HCEC 1CT (cell line): ENCODE results near the gene CD247.
A peak's percentile ranks its signal among the peaks of the same experiment; 100 is the strongest.

Source experiments
- DNase-seq: peaks from one replicate; pipeline ENCODE4 v3.0.0-alpha.2; 2017

CD247 gene

DNA sequence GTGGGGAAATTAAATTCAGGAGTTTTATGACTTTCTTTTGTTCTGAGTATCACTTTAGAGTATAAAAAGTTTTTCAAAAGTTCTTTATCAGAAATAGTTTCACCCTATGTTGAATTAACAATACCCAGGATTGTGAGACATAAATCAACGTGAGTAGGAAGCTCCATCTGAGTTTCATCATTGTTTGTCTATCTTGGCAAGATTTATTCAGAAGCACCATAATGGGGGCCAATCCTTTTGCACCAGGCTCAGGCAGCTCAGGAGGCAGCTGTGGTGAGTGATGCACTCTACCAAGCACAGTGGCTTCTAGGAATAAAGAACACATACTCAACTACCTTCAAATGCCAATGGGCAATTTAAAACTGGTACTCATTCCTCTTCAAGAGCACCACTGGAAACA is 23.3 kb upstream of the CD247 start:
- DNase-seq, result no peak

DNA sequence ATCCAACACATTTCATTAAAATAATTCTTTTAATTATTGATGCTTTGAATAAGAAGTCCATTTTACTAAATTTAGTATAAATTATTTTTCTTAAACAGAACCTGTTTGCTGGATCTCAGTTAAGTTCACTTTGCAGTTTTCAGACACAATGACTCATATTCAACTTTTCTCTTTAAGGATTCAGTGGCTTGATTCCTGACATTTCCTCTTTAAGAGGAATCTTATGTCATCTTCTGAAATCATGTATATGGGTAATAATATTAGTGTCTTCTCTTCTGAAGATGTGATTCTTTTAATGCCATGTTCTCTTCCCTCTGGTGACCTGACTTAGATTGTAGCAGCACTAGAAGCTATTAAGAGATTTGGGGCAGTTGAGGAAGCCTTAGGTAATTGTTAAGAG is 22.7 kb upstream of the CD247 start:
- DNase-seq, result no peak

DNA sequence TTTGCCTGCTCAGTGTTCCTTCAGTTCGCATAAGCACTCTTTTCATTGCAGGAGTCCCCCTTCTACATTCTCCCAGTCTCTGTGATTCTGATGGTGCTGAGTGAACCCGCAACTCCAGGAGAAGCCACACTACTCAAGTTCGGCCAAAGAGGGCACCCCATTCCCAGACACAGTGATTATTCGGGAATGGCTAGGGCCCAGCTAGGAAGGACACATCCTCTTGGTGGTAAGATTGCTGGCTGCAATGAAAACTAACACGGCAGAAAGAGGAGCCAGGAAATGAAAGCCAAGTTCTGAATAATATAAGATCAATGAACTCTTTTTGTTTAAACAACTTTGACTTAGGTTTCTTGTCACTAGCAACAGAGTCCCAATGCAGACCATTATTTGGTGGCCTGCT is 20.3 kb upstream of the CD247 start:
- DNase-seq, result peak; percentile 53

DNA sequence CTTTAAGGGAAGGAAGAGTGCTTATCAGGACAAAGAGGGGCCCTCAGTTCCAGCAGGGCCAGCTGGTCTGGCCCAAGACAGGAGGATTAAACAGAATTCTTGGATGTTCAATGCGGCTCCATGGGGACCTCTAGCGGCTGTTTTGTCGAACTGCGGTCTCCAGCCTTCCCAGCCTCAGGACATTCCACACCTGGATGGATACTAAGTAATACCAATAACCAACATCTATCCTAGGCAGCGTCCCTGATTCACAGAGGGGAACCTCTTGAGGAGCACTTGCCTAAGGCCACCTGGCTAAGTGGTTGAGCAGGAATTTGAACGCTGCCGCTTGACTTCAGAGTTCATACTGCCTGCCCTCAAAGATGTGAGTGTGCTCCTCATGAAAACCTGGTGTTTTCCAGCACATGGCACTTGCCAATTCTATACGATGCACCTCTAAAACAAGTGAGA is 15.5 kb upstream of the CD247 start:
- peak; percentile 28 for DNase-seq

DNA sequence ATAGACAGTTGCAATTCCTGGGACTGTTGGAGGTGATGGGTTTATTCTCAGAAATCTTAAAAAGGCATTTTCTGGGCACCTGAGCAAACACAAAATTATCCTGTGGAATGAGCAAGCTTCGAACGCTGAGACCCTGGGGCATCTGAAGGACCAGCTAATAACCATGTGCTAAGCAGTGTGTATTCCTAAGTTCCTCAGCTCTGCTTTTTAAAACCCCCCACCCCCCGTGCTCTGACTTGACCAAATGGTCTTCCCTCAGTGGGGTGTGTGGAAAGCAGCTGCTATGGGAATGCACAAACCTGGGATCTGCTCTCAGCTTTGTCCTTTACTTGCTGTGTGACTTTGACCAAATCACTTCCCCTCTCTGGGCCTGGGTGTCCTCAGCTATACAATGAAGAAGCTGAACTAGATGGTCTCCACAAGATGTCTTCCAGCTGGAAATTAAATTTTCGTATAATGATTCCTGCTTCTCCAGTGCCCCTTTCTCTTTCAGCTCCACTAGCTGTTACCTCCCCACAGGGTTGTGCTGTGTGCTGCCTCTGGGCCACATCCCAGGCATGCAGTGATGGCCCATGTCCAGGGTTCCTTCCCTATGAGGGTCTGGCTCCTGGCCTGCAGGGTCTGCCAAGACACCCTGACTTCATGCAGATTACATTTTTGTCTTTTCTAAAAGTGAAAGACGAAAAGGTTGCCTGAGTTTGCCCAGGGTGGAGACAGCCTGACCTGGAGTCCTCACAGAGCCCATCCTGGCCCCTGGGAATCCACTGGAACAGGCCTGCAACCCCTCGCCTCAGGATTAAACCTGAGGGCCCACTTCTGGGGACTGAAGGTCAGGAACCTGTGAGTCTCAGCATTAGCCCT is 14.9 kb upstream of the CD247 start:
- DNase-seq, result no peak

DNA sequence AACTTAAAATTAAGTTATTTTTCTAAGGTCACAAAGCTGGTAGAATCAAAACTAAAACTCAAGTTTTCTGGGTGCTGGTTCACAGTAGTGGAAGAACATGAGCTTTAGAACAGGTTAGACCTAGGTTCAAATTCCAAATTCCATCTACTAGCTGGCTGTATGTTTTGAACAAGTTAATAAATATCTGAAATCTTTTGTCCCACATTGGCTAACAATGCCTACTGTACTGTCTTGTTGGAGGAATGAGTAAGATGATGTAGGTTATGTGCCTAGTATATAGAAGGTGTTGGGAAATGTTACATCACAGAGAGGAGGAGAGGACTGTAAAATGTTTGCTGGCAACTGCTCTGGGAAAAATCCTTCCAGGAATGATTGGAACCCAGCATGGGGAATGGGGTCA is 14.0 kb upstream of the CD247 start:
- no peak for DNase-seq

DNA sequence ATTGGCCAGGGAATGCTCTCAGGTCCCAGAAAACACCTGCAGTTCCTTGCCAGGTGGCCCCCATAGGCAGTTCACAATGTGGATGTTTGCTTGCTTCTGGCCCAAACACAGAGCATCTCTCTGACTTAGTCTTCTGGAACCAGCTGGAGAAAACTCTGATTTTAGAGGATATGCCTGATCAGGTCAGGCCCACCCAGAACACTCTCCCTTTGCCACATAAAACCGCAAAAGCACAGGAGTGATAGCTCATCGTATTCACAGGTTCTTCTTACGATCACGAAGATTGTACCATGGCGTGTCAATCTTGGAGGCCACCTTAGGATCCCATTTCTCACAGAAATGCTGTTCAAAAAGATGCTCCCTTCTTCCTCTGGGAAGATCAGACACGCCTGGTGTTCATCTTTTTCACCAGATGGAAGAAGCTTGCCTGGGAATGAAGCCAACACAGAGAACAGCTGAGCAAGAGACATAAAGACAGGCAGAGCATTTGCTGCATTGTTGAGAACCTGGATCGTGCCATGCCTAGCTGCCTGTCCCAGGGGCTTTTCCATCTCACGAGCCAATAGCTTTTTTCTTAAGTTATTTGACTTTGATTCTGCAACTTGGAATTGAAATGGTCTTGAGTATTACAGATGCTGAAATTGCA is 11.6 kb upstream of the CD247 start:
- DNase-seq, result no peak

DNA sequence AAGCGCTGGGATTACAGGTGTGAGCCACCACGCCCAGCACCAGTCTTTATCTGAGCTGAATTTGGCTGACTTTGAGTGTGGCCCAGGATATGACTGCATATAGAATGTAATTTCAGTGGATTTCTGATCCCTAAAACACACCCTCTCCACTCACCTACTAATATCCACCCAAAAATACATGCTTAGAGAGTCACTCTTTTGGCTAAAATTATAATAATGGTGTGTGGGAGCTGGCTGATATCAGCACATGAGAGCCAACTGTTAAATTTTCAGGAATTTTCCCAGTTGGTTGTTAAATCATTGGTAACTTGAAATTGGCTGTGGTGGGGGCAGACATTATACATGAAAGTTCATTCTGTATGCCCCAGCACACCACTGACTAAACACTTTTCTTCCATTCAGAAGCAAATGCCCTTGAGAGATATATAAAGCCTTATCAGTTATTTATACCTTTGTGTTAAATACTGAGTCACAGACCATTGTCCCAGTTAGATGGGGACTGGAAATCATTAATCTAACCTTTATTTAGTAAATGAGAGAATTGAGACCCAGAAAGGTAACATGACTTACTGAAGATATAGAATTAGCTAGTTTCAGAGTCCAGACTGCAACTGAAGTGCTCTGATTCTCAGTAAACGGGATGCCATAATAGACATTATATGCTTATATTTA is 9.9 kb upstream of the CD247 start:
- no peak for DNase-seq

DNA sequence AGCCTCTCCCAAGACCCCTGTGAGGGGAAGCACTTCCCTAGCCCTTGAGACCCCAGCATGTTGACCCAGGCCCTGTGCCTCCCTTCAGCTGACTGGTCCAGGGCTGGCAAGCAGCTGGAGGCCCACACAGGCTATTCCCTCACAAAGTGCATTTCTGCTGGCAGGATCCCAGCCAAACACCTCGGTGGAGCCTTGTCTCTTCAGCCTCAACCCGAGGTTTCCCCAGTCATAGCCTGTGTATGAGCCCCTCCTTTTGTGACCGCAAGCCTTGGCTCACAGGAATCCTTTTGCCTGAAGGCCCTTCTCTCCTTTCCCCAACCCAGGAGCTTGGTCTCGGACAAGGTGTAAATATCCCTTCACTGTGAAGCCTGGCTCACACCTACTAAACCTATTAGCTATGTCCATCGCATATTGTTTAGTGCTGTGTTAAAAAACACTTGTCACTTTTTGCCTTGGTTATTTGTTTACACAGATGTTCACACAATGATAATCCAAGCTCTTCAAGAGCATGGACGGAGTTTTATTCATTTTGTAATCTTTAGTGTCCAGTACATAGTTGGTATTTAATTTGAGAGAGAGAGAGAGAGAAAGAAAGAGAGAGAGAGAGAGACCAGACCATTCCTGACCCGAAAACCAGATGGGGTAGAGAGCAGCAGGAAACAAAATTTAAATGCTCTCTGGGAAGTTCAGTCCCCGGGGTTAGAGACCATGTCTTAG is 8.5 kb upstream of the CD247 start:
- DNase-seq, result no peak

DNA sequence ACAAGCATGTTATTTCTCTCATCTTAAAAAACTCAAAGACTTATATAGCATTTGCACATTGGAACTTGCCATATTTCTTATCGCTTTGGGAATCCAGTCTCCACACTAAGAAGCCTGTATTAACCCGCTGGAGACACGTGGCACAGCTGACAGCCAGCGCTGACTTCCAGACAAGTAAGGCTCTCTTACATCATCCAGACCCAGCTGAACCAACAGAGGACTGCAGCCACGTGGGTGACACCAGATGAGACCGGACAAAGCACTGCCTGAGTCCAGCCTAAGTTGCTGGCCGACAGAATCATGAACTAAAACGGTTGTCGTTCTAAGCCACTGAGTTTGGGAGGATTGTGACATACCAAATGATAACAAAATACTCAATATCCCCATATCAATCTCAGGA is 6.3 kb upstream of the CD247 start:
- DNase-seq, result no peak

DNA sequence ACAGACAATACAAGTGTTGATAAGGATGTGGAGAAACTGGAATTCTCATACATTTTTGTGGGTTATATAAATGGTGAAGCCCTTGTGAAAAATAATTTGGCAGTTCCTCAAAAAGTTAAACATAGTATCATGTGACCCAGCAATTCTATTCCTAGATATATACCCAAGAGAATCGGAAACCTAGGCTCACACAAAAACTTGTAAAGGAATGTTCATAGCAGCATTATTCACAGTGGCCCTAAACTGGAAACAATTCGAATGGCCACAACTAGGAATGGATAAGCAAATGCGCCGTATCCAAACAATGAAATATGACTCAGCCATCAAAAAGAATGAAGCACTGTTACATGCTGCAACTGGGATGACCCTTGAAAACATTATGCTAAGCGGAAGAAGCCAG is 3.9 kb upstream of the CD247 start:
- DNase-seq, result no peak

DNA sequence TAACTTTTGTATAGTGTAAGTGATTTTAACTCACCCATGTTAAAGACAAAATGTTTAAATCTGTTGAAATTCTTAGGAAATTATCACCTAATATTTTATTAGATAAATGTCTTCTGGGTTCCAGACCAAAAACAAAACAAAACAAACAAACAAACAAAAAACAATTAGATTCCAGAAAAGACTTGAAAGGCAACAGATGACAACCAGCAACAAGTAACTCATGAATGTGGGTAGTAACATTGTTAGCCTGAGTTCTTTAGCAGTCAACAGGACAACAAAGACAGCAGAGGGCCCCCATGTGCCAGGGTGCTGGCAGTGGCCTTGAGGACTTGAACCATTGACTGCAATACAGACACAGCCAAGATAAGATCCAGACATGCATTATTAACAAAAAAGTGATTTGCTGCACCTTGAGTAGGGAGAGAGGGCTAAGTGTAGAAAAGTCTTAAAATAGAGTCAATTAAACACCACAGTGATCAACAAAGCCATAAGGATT is 2.4 kb upstream of the CD247 start:
- DNase-seq, result no peak

DNA sequence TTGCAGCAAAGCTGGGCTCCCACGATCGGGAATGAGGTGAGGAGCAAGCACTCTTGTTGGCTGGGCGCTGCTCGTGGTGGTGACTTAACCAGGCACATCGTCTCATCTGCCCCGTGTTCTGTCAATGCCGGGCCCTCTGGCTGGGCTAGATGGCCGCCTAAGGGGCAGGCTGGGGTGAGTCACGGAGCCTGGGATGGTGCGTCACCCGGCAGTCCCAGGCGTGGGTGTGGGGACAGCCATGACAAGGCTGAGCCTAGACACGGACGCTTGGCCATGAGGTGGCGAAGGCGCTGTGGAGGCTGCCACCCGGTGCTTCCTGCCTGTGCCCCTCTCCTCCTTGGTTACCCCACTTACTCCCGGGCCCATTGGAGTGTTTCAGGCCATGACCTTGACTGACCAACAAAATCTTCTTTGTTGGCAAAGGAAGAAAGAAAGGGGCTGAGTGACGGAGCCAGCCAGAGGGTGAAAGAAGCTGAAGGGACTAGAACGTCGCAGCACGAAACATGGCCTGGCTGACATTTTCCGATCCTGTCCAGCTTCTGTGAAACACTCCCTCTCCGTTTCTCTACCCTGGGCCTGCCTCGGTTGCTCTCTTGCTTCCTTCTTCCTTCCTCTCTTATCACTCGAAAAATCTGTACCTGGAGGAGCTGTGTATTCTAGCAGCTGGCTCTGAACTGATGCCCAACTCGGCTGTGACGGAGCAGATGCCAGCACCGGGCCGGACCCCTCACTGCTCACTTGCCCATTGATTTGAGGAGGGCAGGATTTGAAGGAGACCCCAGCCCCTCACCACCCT is 596 bp downstream of the CD247 start:
- no peak for DNase-seq

DNA sequence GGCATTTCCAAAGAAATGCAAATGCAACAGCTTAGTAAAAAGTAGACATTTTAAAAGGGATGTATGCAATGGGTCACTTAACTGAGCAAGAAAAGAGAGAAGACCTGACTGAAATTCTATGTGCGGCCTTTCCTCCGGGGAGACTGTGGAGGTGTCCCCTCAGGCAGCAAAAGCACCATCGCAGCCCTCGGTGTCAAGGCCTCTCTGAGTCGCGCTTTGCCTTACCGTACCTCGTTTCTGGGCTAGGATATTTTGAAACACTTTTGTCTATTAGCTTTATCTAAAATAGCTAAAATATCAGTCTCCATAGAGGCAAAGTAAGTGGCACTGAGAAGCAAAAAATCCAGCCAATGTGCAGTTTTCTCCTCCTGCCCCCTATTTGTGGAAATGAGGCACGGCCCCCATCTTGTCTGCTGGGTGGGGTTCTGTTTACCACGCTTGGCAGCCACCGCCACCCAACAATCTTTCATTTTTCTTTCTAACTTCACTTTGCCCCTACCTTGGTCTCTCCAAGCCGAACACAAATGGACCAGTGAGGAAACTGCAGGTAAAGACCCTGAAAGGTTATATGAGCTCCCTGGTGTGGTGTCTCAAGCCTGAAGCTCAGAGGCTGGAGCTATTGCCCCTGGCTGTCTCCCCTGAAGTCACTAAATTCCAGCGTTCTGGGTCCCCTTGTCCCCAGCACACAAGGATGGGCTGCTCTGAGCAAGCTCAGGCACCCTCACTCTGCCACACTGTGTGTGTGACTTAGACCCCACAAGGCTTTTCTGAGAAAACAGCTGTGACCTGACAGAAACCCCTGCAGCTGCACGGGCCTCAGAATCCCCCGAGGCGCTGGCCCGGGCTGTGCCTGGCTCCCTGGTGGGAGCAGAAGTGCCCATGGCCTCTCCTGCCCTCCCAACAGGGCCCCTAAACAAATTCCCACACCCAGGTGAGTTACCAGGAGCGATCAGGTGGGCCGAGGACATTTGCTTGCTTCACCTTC is 1.6 kb downstream of the CD247 start:
- DNase-seq, result no peak

DNA sequence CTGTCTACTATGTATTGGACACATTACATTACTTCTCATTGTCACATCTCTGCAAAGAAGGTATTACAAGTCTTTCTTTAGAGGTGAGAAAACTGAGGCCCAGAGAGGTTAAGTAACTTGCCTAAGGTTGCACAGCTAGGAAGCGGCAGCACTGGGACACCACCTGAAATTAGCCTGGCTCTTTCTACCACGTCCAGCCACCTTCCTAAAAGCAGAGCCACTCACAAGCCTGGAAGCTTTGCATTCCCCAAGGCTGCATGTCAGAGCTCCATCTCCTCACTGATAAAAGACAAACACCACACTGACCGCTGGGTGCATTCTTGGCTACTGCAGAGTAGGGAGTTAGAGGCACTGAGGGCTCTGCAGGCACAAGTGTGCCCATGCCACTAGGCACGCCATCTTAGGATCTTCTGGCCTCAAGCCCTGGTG is 2.4 kb downstream of the CD247 start:
- no peak for DNase-seq

DNA sequence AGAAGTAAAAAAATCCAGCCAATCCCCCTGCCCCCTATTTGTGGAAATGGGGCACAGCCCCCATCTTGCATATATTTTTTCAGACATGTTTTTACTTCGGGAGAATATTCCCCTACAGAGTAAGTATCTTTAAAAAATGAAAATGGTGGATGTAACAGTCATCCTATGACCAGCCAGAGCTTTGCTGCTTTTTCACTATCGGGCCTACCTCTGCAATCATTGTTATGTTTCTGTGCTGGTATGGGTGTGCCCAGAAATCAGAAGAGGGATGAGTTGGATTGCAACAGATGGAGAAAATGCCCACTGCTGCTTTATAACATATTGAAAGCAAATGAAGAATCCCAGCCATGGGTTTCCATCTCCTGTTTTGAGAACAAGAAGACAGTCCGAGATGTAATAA is 2.9 kb downstream of the CD247 start:
- DNase-seq, result no peak

DNA sequence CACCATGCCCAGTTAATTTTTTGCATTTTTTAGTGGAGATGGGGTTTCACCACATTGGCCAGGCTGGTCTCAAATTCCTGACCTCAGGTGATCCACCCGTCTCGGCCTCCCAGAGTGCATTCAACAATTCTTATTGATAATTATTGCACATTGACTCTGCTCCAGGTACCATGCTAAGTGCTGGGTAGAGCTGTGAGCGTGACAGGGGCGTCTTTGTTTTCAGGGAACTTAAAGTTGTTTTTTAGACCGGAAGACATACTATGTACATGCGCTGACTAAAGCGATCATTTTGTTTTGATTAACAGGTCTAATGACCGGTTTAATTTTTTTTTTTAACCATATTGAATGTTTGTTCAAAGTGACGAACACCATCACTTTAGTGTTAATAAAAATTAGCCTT is 4.0 kb downstream of the CD247 start:
- DNase-seq, result no peak

DNA sequence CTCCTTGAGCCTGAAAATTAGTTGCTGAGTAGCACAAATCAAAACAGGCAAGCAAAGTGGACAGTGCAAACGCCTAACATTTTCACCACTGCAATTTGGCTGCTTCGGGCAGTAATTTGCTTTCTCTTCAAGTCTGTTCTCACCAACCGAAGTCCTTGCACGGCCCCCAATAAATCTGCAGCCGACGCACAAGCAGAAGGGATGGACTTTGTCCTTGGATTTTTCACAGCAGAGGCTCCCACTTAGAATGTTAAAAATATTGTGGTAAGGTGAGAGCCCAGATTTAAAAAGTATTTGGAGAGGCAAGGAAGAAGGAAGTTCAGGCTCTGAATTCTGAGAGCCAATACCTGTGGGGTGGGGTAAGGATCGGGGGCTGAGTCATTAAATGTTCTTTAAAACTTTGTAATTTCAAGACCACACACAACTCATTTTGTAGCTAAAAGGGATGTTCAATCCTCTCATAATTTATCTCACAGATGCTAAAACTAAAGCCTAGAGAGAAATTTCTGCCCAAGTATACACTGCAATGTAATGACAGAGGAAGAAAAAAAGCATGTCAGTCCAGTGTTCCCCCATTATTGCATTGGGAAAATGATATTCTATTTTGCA is 6.2 kb downstream of the CD247 start:
- no peak for DNase-seq

DNA sequence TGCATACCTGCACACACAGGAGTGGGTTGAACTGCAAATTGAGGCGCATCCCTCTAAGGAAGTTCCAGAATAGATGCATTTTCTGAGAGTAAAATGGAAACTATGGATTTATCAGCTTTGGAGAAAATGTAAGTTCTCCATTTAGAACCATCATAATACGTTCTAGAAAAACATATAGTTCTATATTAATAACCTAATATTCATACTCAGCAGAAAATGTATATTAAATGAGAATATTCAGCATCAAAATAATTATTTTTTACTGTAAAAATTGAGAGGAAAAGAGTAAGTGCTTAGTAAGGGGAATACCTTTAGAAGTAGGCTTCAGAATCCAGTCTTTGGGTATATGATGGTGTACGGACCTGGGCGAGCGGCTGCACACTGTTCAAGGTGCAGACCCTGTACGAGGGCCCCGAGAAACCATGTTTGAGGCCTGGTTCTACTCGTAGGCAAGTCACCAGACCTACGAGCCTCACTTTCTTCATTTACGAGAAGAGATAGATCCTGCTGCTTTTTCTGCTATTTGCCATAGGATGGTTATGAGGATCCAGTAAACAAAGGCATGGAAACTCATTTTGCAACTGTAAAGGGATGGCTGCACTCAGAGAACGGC is 6.8 kb downstream of the CD247 start:
- no peak for DNase-seq

DNA sequence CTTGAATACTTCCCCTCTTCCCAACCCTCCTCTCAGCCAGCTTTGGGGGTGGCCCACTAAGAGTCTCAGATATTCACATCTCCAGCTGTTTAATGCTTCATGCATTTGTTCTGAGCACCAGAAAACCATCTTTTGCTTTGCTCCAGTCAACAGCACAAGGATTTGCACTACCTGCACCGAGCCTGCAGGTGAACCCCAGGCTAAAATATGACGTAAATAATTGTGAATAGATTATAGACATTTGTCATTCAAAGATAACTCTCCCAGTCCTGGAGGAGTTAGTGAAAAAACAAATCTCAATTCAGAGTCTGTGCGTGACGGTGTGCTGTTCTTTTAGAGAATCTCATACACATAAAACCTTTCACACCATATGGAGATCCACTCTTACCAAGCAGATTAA is 7.4 kb downstream of the CD247 start:
- DNase-seq, result no peak
